Renal cortex interstitium (tissue), 15 donors: ENCODE data around the gene TMEM39B. TPM values are rescaled to one million over a fixed set of nuclear protein-coding genes. Genes with fewer than 3 reads are reported as not detected.

ENCODE experiments used
- DNase-seq, 11 donors: peaks; one replicate each; pipeline ENCODE4 v3.0.0-alpha.2; 2013; ENCODE audit warnings: low read depth in 9 of 11, low spot score in 4 of 11; ENCODE audit errors: extremely low read depth in 1 of 11
- long read RNA-seq, 16 experiments: transcript quantifications; one replicate each; lab custom pipeline, GENCODE V29; 2026
- polyA plus RNA-seq, 3 donors: library from polyadenylated mRNA; unstranded; fragments of 120-200 nt; gene quantifications; one replicate each; pipeline ENCODE4 v1.2.1, GENCODE V29; 2013; ENCODE audit not compliant: insufficient read length in 3 of 3

Gene TMEM39B
- polyA plus RNA-seq, result 10 to 100 TPM; 19.2 to 21.3 (median 20.0) TPM
- long read RNA-seq, donor 1, partial matches to known transcripts, result 0 of 4 reads
- long read RNA-seq, donor 1, other reads (novel, unspliced or antisense), result 0 of 4 reads
- long read RNA-seq, donor 2, transcript TMEM39B-201 (9 exons, 1,813 nt), result major isoform, 6 of 10 reads
- long read RNA-seq, donor 2, partial matches to known transcripts, result 0 of 10 reads
- long read RNA-seq, donor 2, other reads (novel, unspliced or antisense), result 0 of 10 reads
- long read RNA-seq, donor 3, partial matches to known transcripts, result 0 of 8 reads
- long read RNA-seq, donor 3, other reads (novel, unspliced or antisense), result 0 of 8 reads
- long read RNA-seq, donor 4, partial matches to known transcripts, result 0 of 3 reads
- long read RNA-seq, donor 4, other reads (novel, unspliced or antisense), result 0 of 3 reads
- long read RNA-seq, donor 5, result 0 reads
- long read RNA-seq, donor 6, partial matches to known transcripts, result 0 of 5 reads
- long read RNA-seq, donor 6, other reads (novel, unspliced or antisense), result 0 of 5 reads
- long read RNA-seq, donor 7, partial matches to known transcripts, result 0 of 6 reads
- long read RNA-seq, donor 7, other reads (novel, unspliced or antisense), result 0 of 6 reads
- long read RNA-seq, donor 8, transcript TMEM39B-201 (9 exons, 1,813 nt), result major isoform, 7 of 13 reads
- long read RNA-seq, donor 8, transcript TMEM39B-203 (7 exons, 1,538 nt), result minor isoform, 6 of 13 reads
- long read RNA-seq, donor 8, partial matches to known transcripts, result 0 of 13 reads
- long read RNA-seq, donor 8, other reads (novel, unspliced or antisense), result 0 of 13 reads
- long read RNA-seq, donor 9, partial matches to known transcripts, result 0 of 6 reads
- long read RNA-seq, donor 9, other reads (novel, unspliced or antisense), result 0 of 6 reads
- long read RNA-seq, donor 10, partial matches to known transcripts, result 0 of 5 reads
- long read RNA-seq, donor 10, other reads (novel, unspliced or antisense), result 0 of 5 reads
- long read RNA-seq, donor 11, partial matches to known transcripts, result 0 of 6 reads
- long read RNA-seq, donor 11, other reads (novel, unspliced or antisense), result 0 of 6 reads
- long read RNA-seq, donor 12, partial matches to known transcripts, result 0 of 2 reads
- long read RNA-seq, donor 12, other reads (novel, unspliced or antisense), result 0 of 2 reads
- long read RNA-seq, donor 13, transcript TMEM39B-201 (9 exons, 1,813 nt), result major isoform, 5 of 7 reads
- long read RNA-seq, donor 13, partial matches to known transcripts, result 0 of 7 reads
- long read RNA-seq, donor 13, other reads (novel, unspliced or antisense), result 0 of 7 reads
- long read RNA-seq, donor 14, transcript TMEM39B-203 (7 exons, 1,538 nt), result major isoform, 5 of 9 reads
- long read RNA-seq, donor 14, partial matches to known transcripts, result 0 of 9 reads
- long read RNA-seq, donor 14, other reads (novel, unspliced or antisense), result 0 of 9 reads
- long read RNA-seq, donor 15, partial matches to known transcripts, result 0 of 2 reads
- long read RNA-seq, donor 15, other reads (novel, unspliced or antisense), result 0 of 2 reads
- long read RNA-seq, donor 16, transcript TMEM39B-203 (7 exons, 1,538 nt), result major isoform, 13 of 25 reads
- long read RNA-seq, donor 16, transcript TMEM39B-201 (9 exons, 1,813 nt), result minor isoform, 7 of 25 reads
- long read RNA-seq, donor 16, partial matches to known transcripts, result 5 of 25 reads
- long read RNA-seq, donor 16, other reads (novel, unspliced or antisense), result 0 of 25 reads

DNA sequence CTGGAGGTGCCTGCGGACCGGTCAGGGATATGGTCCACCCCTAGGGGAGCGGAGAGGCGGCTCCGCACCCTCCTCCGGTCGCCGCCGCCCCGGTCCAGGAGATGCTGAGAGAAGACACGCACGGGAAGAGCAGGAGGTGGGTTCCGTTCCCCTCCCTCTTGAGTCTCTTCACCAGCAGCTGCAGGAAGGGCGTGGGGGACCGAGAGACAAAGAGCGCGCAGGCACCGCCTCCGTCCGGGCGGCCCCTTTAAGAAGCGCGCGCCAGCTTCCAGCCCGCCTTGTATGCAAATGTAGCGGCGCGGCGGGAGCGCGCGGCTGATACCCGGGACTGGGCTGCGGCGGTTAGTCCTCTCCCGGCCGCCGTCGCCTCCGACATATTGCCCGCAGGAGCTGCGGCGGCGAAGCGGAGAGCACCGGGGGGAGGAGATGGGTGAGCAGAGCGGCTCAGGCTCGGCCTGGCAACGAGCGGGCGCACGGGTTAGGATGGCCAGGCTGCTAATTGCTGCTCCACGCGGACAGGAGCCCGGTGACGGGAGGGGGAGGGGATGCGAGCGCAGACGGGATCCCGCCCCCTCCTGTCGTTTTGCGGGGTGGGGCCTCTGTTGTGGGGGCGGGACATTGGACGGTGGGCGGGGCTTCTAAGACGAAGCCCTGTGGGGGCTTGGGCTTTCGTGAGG, at the start of gene TMEM39B:
TMEM39B (plus strand) TSS at position 318 of the 677 bp plus-strand sequence; CDS start at position 427, 109 bp downstream.
- DNase-seq, result peak; percentile 87 to 96 (median 94)

DNA sequence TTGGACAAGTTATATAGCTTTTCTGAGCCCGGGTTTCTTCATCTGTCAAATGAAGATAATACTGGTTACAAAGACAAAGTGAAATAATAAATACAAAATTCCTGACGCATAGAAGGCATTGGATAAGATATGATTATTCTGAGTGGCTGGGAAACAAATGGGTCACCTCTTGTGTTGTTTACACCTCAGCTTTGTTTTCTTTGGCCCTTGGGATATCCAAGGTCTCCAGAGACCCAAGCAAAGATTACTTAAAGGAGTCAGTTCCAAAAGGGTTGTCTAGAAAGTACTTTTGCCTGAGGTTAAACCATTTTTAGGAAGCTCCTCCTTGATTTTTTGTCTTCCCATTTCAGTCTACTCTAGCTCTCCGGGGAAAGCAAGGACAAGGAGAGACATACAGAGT, 49.4 kb upstream of the TMEM39B start:
- no peak for DNase-seq

DNA sequence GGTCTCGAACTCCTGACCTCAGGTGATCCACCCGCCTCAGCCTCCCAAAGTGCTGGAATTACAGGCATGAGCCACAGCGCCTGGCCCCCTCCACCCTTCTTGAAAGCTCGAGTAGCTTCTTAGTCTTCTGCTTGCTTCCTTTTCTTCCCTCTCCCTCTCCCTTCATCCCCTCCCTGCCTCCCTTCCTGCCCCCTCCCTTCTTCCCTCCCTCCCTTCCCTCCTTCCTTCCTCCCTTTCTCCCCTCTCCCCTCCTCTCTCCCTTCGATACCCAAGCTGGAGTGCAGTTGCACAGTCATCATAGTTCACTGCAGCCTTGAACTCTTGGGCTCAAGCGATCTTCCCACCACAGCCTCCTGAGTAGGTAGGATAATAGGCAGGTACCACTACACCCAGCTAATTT, 47.2 kb upstream of the TMEM39B start:
- DNase-seq, result no peak

DNA sequence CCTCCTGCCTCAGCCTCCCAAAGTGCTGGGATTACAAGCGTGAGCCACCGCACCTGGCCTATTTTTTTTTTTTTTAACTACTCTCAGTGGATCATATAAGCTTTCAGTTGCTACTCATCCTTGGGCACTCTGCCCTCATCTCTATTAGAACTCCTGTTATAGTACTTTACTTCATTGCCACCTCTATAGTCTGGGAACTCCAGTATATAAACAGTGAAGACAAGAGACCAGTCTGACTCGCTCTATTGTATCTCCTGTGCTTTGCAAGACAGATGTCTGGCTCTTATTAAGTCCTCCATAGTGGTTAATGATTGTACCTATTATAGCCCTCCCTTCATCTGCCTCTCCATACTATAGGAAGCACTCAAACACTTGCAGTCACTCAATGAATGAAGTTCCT, 44.0 kb upstream of the TMEM39B start:
- DNase-seq, result no peak

DNA sequence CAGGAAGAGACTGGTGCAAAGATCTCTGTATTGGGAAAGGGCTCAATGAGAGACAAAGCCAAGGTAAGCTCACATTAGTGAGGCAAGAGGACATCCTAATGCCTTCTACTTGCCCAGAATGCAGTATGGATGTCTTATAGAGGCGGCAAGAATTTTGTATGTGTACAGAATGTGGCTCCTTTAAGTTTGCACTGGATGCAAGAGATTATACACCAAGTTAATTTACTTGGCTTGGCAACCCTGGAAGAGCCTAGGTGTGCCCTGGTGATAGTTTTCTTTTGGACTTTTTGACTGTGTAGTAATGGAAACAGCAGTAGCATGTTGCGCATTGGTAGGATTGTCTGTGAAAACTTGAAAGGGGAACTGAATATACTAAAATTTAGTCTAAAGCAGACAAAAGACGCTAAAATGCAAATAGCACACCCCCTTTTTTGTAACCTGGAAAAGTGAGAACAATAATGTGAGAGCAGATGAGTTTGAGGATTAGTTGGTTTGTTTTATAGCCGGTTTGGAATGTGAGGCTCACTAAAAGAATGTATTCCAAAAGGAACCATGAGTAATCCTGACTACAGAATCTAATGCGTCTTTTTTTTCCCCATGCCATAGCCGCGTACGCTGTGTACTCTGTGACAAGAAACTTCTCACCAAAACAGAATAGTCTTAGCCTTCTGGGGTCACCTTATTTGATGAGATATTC, 41.0 kb upstream of the TMEM39B start:
- DNase-seq, result no peak

DNA sequence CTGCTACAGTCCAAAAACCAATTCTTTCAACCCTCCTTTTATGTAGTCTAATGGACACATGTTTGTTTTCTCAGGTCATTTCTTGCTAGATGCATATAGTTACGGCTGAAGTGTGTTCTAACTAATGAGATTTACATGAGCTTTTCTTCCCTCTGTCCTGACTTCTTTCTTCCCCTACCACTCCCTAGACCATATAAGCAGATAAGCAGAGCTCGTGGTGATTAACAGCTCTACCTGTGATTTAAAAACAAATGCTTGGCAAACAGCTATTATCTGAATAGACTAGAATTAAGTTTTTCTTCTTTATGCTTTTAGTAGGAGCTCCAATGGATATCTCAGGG, 40.5 kb upstream of the TMEM39B start:
- no peak for DNase-seq

DNA sequence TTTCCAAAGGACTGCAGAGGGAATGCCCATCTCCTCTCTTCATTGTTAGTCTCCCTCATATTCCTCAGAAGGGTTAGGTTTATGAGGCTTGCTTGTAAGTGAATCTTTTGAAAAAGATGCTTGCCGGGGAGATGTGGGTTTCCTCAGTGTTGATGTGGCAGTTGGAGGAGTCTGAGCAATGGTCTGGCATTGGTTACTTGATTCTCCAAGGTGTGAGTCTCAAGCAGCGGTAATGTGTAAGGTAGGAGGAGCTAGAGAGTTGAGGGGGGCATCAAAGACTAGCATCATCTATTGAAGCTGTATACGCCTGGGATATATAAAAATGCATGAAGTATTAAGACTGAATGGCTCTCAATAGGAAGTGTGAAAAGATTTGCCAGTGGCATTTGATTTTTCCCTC, 37.6 kb upstream of the TMEM39B start:
- DNase-seq, result no peak

DNA sequence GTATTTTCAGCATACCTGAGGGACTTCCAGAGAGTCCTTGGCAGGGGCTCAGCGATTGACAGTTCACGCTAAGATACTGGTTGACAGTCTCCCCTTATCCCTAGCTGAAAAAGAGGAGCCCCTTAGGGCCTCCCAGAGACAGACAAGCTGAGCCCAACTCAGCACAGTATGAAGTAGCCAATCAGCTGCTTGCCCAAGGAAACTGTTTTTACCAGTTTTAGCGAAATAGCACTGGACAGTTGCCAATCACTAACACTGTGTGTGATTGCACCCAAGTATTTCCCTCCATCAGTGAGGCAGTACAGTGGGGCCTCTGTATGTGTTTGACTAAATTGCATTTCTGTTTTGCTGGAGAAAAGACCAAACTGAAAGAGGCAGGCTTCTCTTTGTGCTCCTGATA, 32.0 kb upstream of the TMEM39B start:
- DNase-seq, result no peak

DNA sequence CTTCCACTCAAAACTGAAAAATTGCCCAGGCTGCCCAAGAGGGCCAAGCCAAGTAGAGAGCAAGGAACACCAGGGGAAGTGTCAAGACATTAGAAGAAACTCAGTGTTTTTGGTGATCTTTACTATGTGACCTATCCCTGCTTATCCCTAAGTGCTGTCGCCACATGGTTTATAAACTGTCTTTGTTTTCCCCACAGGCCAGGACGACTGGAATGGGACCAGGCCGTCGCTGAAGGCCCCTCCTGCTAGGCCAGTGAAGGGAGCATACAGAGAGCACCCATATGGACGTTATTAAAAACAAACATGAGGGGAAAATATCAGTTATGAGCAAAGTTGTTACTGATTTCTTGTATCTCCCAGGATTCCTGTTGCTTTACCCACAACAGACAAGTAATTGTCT, 30.4 kb upstream of the TMEM39B start:
- DNase-seq, result no peak

DNA sequence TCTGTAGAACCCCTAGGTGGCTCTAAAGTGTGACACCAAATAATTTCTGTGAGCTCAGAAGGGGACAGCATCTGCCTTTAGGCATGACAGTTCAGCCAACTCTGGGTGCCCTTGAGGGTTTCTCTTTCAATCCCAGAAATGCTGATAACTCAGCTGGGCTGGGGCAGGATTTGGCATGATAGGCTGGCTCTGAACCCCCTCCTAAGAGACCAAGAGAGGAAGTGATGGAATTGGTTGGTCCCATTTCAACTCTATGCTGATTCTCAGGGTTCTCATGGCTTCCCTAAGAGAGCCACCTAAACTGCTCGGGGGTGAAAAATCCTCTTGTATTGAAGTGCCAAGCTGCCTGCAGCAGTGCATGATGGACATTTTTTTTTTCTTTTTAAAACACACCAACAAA, 28.5 kb upstream of the TMEM39B start:
- no peak for DNase-seq

DNA sequence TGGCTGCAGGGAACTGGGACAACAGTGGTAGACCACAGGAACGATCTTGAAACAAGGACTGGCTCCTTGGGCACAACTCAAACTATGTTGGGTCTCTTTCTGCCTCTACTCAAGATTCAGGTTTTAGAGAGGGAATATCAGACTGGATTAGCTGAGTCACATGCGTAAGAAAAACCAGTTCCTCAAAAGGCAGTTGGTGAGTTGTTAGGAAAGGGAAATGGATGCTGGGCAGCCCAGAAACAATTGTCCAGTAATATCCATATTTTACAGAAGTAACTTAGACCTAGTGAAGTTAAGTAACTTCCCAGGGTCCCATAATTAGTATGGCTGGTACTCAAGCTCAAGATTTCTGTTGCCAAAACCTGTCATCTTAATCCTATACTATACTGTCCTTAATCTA, 27.0 kb upstream of the TMEM39B start:
- DNase-seq, result no peak

DNA sequence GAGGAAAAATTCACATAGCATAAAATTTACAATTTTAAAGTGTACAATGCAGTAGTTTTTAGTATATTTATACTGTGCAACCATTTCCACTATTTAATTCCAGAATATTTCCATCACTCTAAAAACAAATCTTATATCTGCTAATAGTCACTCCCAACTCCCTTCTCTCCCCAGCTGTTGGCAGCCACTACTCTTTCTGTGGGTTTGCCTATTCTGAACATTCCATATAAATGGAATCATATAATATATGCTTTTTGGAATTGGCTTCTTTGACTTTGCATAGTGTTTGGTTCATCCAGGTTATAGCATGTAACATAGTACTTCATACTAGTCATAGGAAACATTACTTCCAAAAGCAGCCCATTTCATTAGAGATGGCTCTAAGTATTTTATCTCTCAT, 25.0 kb upstream of the TMEM39B start:
- no peak for DNase-seq

DNA sequence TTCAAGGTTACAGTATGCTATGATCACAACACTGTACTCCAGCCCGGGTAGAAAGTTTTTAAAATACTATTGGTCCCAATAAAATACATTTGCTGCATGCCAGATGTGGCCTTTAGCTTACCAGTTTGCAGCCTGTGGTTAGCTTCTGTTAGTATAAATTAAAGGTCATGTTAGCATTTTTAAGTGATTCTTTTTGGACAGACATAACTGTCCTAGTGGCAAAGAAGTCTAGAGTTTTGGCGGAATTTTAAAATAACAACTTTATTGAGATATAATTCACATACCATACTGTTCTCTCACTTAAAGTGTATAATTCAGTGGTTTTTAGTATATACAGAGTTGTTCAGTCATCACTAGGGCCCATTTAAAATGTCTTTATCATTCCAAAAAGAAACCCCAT, 24.3 kb upstream of the TMEM39B start:
- DNase-seq, result no peak

DNA sequence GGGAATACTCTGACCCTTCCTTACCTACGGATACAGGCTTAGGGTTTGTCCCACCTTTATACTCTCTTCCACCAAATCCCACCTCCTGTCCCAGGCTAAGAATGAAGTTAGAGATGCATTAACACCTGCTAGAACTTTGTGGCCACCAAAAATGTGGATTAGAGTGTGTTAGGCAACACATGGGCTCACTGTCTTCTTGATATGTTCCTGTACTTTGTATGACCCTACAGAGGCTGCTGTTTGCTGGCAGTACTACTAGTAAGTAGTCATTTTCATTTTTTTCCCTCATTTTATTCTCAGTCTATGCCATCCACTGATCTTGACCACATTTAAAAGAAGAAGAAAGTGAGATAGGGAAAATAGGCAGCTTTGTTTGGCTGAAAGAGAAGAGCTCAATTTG, 21.0 kb upstream of the TMEM39B start:
- DNase-seq, result no peak

DNA sequence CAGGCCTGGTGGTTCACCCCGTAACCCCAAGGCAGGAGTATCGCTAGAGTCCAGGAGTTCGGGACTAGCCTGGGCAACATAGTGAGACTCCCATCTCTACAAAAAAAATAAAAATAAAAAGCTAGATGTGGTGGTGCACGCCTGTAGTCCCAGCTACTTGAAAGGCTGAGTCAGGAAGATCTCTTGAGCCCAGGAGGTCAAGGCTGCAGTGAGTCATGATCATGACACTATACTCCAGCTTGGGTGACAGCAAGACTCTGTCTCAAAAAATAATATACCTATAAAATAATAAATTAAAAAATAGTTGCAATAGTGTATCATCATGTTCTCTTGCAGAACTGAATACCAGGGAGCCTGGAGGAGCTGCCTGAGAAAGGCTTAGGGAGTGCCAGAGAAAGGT, 19.9 kb upstream of the TMEM39B start:
- DNase-seq, result no peak

DNA sequence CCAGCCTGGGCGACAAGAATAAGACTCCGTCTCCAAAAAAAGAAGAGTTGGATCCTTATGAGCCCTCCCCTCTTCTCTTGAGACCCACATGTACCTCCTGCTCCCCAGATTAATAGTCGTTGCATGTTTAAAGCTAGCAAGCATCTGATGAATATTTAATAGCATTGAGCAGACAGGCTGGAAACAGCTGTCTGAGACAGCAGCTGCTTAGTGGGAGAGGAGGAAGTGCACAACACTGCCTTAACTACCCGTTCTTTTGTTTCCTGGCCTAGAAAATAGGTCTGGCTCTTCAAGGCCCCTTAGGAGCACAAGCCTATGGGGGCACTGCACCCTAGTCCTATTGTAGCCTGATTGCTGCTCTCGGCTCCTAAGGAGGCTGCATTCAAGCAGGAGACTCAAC, 17.3 kb upstream of the TMEM39B start:
- no peak for DNase-seq

DNA sequence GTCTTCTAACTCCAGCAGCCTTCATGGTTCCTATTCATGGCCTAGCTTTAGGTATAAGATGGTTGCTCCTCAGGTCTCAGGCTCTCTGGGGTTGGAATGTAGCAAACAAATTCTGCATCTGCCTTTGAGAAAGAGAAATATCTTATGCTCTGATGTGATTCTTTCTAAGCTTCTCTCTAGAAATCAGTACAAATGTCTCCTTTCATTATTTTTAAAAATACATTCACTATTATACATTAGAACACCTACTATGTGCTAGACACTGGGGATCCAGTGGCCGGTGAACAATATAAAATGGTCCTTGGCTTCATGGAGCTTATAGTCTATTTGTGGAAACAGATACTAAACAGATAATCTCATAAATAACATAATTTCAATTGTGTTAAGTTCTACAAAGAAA, 16.1 kb upstream of the TMEM39B start:
- DNase-seq, result no peak

DNA sequence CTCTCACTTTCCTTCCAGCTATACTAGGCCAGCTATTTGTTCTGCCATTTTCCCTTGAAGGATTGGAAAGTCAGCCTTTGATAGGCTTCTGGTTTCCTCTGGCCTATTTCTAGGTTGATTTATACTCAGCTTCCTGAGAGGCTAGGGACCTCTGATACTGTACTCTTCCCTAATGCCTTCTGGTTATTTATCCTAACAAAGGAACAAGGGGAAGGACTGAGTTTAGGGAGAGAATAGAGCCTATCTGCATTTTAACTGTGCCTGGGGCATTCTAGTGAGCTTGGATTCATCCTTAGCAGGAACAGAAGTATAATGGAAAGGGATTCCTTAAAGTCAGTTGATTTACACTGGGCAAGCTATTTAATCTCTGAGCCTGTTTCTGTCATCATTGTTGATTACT, 11.8 kb upstream of the TMEM39B start:
- no peak for DNase-seq
